ENCODE results near the gene RNF213. TPM values are rescaled to one million over a fixed set of nuclear protein-coding genes. Genes with fewer than 3 reads are reported as not detected.

The RNF213 gene
- total RNA-seq, 1 experiment from 2014 or later = 179 TPM

DNA sequence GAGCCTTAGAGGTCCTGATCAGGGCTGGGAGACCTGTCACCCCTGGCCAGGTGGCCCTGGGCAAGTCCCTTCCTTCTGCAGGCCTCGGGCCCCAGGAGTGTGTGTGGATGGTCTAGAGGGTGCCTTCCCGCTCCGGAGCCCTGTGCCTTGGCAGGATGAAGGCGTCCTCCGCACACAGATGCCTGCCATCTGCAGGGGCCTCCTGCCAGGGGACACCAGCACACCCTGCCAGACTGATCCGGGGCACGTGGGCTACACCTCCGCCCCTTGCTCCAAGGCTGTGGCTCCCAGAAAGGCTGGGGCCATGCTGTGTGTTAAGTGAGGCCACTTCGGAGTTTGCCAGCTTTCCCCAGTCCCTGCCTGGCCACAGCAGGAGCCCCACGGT is 185.1 kb downstream of the RNF213 start:
- POLR2A ChIA-PET (ENCODE audit: unreplicated experiment) = no interaction called here
- DNase-seq = no peak
- intact Hi-C loops (cut with micrococcal nuclease; ENCODE audit: unreplicated experiment) = no loop called here
- peaks cover 6% of the 10 kb centered on the region; the same call in 1 of the 2 replicates for H3K27me3 ChIP-seq (ENCODE audit: insufficient read depth, low read depth)
- no peaks in the 10 kb centered on the region for H4K20me1 ChIP-seq (ENCODE audit: insufficient read depth)
- H3K79me2 ChIP-seq (ENCODE audit: low read depth) = no peaks in the 10 kb centered on the region
- CTCF ChIA-PET = no interaction called here
- no peaks in the 10 kb centered on the region for H3K9me3 ChIP-seq (ENCODE audit: insufficient read depth, low read depth)
- no peak overlapping the region for H3K4me2 ChIP-seq
- no peaks in the 10 kb centered on the region for H3K4me1 ChIP-seq (replicated peaks; ENCODE audit: insufficient read depth)
- H3K27ac ChIP-seq = no peak overlapping the region
- no peaks in the 10 kb centered on the region for H3K9me2 ChIP-seq (ENCODE audit: insufficient read depth)
- TF ChIP-seq EZH2 (IDR thresholded peaks at IDR 0.05; ENCODE audit: low read depth) (no peak), CTCF (conservative IDR thresholded peaks at IDR 0.05) (no peak)
- no peaks in the 10 kb centered on the region for H3K36me3 ChIP-seq (ENCODE audit: low read depth)
- no TSS peak for BruUV-seq (replicated peaks)
- no peaks in the 10 kb centered on the region for H3F3A ChIP-seq (ENCODE audit: insufficient read depth, low read depth)
- no peak overlapping the region for H3K4me3 ChIP-seq
- no peak overlapping the region for H2AFZ ChIP-seq

GRCh38 chr17:80446645-80447405 is 186.2 kb downstream of the RNF213 start:
- no peak for DNase-seq
- Histone ChIP-seq H3K4me1 (replicated peaks; ENCODE audit: insufficient read depth) (no peaks in the 10 kb centered on the region), H3K36me3 (ENCODE audit: low read depth) (no peaks in the 10 kb centered on the region), H3K9me3 (ENCODE audit: insufficient read depth, low read depth) (no peaks in the 10 kb centered on the region), H3K4me2 (no peak overlapping the region), H4K20me1 (ENCODE audit: insufficient read depth) (no peaks in the 10 kb centered on the region), H3K79me2 (ENCODE audit: low read depth) (no peaks in the 10 kb centered on the region), H3K27me3 (ENCODE audit: insufficient read depth, low read depth) (peaks cover 6% of the 10 kb centered on the region; the same call in 1 of the 2 replicates), H2AFZ (no peak overlapping the region), H3K9me2 (ENCODE audit: insufficient read depth) (no peaks in the 10 kb centered on the region), H3F3A (ENCODE audit: insufficient read depth, low read depth) (no peaks in the 10 kb centered on the region), H3K27ac (no peak overlapping the region), H3K4me3 (no peak overlapping the region)
- no TSS peak for BruUV-seq (replicated peaks)
- ChIA-PET POLR2A (ENCODE audit: unreplicated experiment) (interaction anchor here (0.7 kb wide), 1 partner anchor 100 kb away, joined by 9 read pairs; no protein-coding TSS in a partner anchor), CTCF (interaction anchor here (0.5 kb wide), 1 partner anchor 114 kb away, joined by 4 read pairs; no protein-coding TSS in a partner anchor)
- TF ChIP-seq EZH2 (IDR thresholded peaks at IDR 0.05; ENCODE audit: low read depth) = no peak
- no peak for TF ChIP-seq CTCF (conservative IDR thresholded peaks at IDR 0.05)
- intact Hi-C loops (cut with micrococcal nuclease; ENCODE audit: unreplicated experiment) = no loop called here

DNA sequence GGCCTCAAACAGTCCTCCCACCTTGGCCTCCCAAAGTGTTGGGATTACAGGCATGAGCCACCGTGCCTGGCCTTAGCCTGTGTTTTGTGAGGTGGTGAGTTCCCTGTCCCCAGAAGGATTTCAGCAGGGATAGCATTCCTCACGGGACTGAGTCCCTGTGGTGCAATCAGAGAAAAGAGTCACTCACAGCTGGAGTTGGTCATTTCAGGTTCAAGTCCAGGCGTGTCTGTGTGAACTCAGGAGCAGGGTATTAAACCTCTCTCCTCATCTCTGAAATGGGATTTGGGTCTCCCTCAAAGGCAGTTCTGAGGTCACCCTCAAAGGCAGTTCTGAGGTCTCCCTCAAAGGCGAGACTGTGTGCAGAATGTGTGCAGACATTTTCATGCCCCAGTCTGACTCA is 187.1 kb downstream of the RNF213 start:
- H3F3A ChIP-seq (ENCODE audit: insufficient read depth, low read depth) = no peaks in the 10 kb centered on the region
- H3K9me3 ChIP-seq (ENCODE audit: insufficient read depth, low read depth) = no peaks in the 10 kb centered on the region
- no peak overlapping the region for H3K27ac ChIP-seq
- H3K9me2 ChIP-seq (ENCODE audit: insufficient read depth) = no peaks in the 10 kb centered on the region
- no peak overlapping the region for H3K4me3 ChIP-seq
- no peak for DNase-seq
- no peak for TF ChIP-seq EZH2 (IDR thresholded peaks at IDR 0.05; ENCODE audit: low read depth)
- H2AFZ ChIP-seq = no peak overlapping the region
- no peaks in the 10 kb centered on the region for H3K4me1 ChIP-seq (replicated peaks; ENCODE audit: insufficient read depth)
- BruUV-seq (replicated peaks) = no TSS peak
- H4K20me1 ChIP-seq (ENCODE audit: insufficient read depth) = no peaks in the 10 kb centered on the region
- intact Hi-C loops (cut with micrococcal nuclease; ENCODE audit: unreplicated experiment) = no loop called here
- no peaks in the 10 kb centered on the region for H3K36me3 ChIP-seq (ENCODE audit: low read depth)
- POLR2A ChIA-PET (ENCODE audit: unreplicated experiment) = interaction anchor here (0.6 kb wide), 1 partner anchor 36 kb away, joined by 30 read pairs; no protein-coding TSS in a partner anchor
- no peaks in the 10 kb centered on the region for H3K79me2 ChIP-seq (ENCODE audit: low read depth)
- H3K27me3 ChIP-seq (ENCODE audit: insufficient read depth, low read depth) = peaks cover 6% of the 10 kb centered on the region; the same call in 1 of the 2 replicates
- H3K4me2 ChIP-seq = no peak overlapping the region
- CTCF ChIA-PET = no interaction called here

Small RNA genes within 50 kb of the gene (microRNA-seq; reads per million reads assigned to microRNA genes)
- gene MIR4730 (ENCODE audit: borderline number of aligned reads, borderline replicate concordance) = not detected

Other genes starting within 250 kb of the RNF213 start
- 41.7 and 44.1 TPM in 2 replicates for gene TBC1D16, start 225.0 kb upstream of the RNF213 start, total RNA-seq (2021)
- gene CCDC40, start 224.2 kb upstream of the RNF213 start, total RNA-seq (2021) = 11.0 and 14.2 TPM in 2 replicates
- gene GAA, start 159.3 kb upstream of the RNF213 start, total RNA-seq (2021) = 86.9 and 126 TPM in 2 replicates
- gene EIF4A3, start 113.7 kb upstream of the RNF213 start, total RNA-seq (2021) = 114 and 125 TPM in 2 replicates
- 15.7 and 16.5 TPM in 2 replicates for gene CARD14, start 90.8 kb upstream of the RNF213 start, total RNA-seq (2021)
- gene SGSH, start 40.5 kb upstream of the RNF213 start, total RNA-seq (2021) = 28.4 and 45.4 TPM in 2 replicates
- gene SLC26A11, start 40.4 kb upstream of the RNF213 start, total RNA-seq (2021) = 12.4 and 14.1 TPM in 2 replicates
- gene ENDOV, start 154.3 kb downstream of the RNF213 start, total RNA-seq (2021) = 50.3 and 84.8 TPM in 2 replicates
- gene NPTX1, start 215.8 kb downstream of the RNF213 start, total RNA-seq (2021) = 6.1 and 6.9 TPM in 2 replicates

All from PC-9 (cell line).